Thymus (tissue), 14 donors: ENCODE measurements around the gene SPATA24. TPM values are rescaled to one million over a fixed set of nuclear protein-coding genes. Genes with fewer than 3 reads are reported as not detected.
"Not testable (repeated sequence)": the region's sequence is repeated elsewhere in the genome, so short reads cannot be mapped to it uniquely, and the experiment has no call there.

Experiments used
- DNase-seq, 9 donors: peaks; one replicate each; pipeline ENCODE4 v3.0.0-alpha.2; 2013; ENCODE audit warnings: low spot score in 9 of 9, low read depth in 6 of 9, missing footprints in 1 of 9
- H3K27ac ChIP-seq, 2 donors: one replicate each; pipeline ENCODE4 v1.5.1; 2013; ENCODE audit warnings: control low read depth in 1 of 2, low read depth in 1 of 2, low read length in 1 of 2, mild to moderate bottlenecking in 1 of 2, moderate library complexity in 1 of 2
- H3K27me3 ChIP-seq, 2 donors: one replicate each; pipeline ENCODE4 v1.5.1; 2013; ENCODE audit warnings: low read length in 1 of 2; ENCODE audit not compliant: control insufficient read depth in 2 of 2, insufficient read depth in 1 of 2
- H3K36me3 ChIP-seq, 2 donors: one replicate each; pipeline ENCODE4 v1.5.1; 2013; ENCODE audit warnings: low read length in 1 of 2, mild to moderate bottlenecking in 1 of 2, moderate library complexity in 1 of 2; ENCODE audit not compliant: control insufficient read depth in 2 of 2, insufficient read depth in 2 of 2
- H3K4me1 ChIP-seq, 2 donors: one replicate each; pipeline ENCODE4 v1.5.1; 2013; ENCODE audit warnings: low read length in 2 of 2; ENCODE audit not compliant: control insufficient read depth in 2 of 2, insufficient read depth in 2 of 2
- H3K4me3 ChIP-seq, 2 donors: one replicate each; pipeline ENCODE4 v1.5.1; 2013; ENCODE audit warnings: low read length in 2 of 2, control low read depth in 1 of 2, mild to moderate bottlenecking in 1 of 2
- H3K9me3 ChIP-seq, 2 donors: one replicate each; pipeline ENCODE4 v1.5.1; 2013; ENCODE audit warnings: low read length in 1 of 2, mild to moderate bottlenecking in 1 of 2; ENCODE audit not compliant: control insufficient read depth in 2 of 2, insufficient read depth in 1 of 2
- WGBS: extraction: QIAGEN DNeasy Blood & Tissue Kit; methylation state at CpG from one replicate; pipeline ENCODE4 v1.1.7; 2013; 5-methylcytosine and 5-hydroxymethylcytosine counted together
- long read RNA-seq, 10 donors: transcript quantifications; one replicate each; lab custom pipeline, GENCODE V29; 2026
- polyA plus RNA-seq: library from polyadenylated mRNA; stranded (reverse); fragments of 200-250 nt; gene quantifications from one replicate; pipeline ENCODE4 v1.2.3, GENCODE V29; 2013
- total RNA-seq: library from RNA; stranded (reverse); fragments of 120-200 nt; gene quantifications from one replicate; pipeline ENCODE4 v1.2.4, GENCODE V29; 2013
- donor health status: healthy.

SPATA24 gene, protein sequence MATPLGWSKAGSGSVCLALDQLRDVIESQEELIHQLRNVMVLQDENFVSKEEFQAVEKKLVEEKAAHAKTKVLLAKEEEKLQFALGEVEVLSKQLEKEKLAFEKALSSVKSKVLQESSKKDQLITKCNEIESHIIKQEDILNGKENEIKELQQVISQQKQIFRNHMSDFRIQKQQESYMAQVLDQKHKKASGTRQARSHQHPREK
- total RNA-seq (5.8 TPM), polyA plus RNA-seq (6.6 TPM)
- long read RNA-seq, donor 1, partial matches to known transcripts, result 0 of 1 reads
- long read RNA-seq, donor 1, other reads (novel, unspliced or antisense), result 0 of 1 reads
- long read RNA-seq, donor 2, result 0 reads
- long read RNA-seq, donor 3, partial matches to known transcripts, result 0 of 1 reads
- long read RNA-seq, donor 3, other reads (novel, unspliced or antisense), result 0 of 1 reads
- long read RNA-seq, donor 4, result 0 reads
- long read RNA-seq, donor 5, partial matches to known transcripts, result 0 of 4 reads
- long read RNA-seq, donor 5, other reads (novel, unspliced or antisense), result 0 of 4 reads
- long read RNA-seq, donor 6, partial matches to known transcripts, result 0 of 1 reads
- long read RNA-seq, donor 6, other reads (novel, unspliced or antisense), result 0 of 1 reads
- long read RNA-seq, donor 7, partial matches to known transcripts, result 0 of 1 reads
- long read RNA-seq, donor 7, other reads (novel, unspliced or antisense), result 0 of 1 reads
- long read RNA-seq, donor 8, result 0 reads
- long read RNA-seq, donor 9, result 0 reads
- long read RNA-seq, donor 10, partial matches to known transcripts, result 0 of 2 reads
- long read RNA-seq, donor 10, other reads (novel, unspliced or antisense), result 0 of 2 reads

- Histone ChIP-seq H3K4me3 (peak within 1 kb of the TSS; percentile 67 to 69), H3K4me1 (peaks cover 13 to 19% of the 10 kb centered on the region in 2 donors), H3K36me3 (no peaks in the 10 kb centered on the region), H3K27ac (peak within 1 kb of the TSS; percentile 98 to 99), H3K27me3 (no peaks in the 10 kb centered on the region), H3K9me3 (peaks cover 0 to 4% of the 10 kb centered on the region in 2 donors)
- DNase-seq, result peak; percentile 89 to 99 (median 97)
- WGBS, result 1% methylated on average over 41 of the region's 41 CpGs
These were observed at the start of gene SPATA24 for GRCh38 chr5:139403787-139404483. Gene SPATA24 (minus strand): TSS chr5:139404089. CDS start chr5:139404060, 29 bp downstream.

- Histone ChIP-seq H3K27ac (no peak overlapping the region), H3K9me3 (no peaks in the 10 kb centered on the region), H3K4me3 (no peak overlapping the region), H3K36me3 (peaks cover 0 to 3% of the 10 kb centered on the region in 2 donors), H3K4me1 (peaks cover 0 to 11% of the 10 kb centered on the region in 2 donors), H3K27me3 (no peaks in the 10 kb centered on the region)
- WGBS, result 79% methylated on average over 3 of the region's 3 CpGs
- no peak for DNase-seq
These were observed 48.2 kb upstream of the SPATA24 start for GRCh38 chr5:139451878-139452660.

GRCh38 chr5:139451176-139451575 is 47.3 kb upstream of the SPATA24 start:
- WGBS, result 89% methylated on average over 2 of the region's 2 CpGs
- no peak for DNase-seq
- H3K27me3 ChIP-seq, result no peaks in the 10 kb centered on the region
- H3K4me1 ChIP-seq, result peaks cover 0 to 8% of the 10 kb centered on the region in 2 donors
- no peaks in the 10 kb centered on the region for H3K9me3 ChIP-seq
- no peak overlapping the region for H3K27ac ChIP-seq
- no peak overlapping the region for H3K4me3 ChIP-seq
- peaks cover 0 to 3% of the 10 kb centered on the region in 2 donors for H3K36me3 ChIP-seq

- 97% methylated on average over 5 of the region's 5 CpGs for WGBS
- no peaks in the 10 kb centered on the region for H3K27me3 ChIP-seq
These were observed 43.3 kb upstream of the SPATA24 start for GRCh38 chr5:139446956-139447779.

DNA sequence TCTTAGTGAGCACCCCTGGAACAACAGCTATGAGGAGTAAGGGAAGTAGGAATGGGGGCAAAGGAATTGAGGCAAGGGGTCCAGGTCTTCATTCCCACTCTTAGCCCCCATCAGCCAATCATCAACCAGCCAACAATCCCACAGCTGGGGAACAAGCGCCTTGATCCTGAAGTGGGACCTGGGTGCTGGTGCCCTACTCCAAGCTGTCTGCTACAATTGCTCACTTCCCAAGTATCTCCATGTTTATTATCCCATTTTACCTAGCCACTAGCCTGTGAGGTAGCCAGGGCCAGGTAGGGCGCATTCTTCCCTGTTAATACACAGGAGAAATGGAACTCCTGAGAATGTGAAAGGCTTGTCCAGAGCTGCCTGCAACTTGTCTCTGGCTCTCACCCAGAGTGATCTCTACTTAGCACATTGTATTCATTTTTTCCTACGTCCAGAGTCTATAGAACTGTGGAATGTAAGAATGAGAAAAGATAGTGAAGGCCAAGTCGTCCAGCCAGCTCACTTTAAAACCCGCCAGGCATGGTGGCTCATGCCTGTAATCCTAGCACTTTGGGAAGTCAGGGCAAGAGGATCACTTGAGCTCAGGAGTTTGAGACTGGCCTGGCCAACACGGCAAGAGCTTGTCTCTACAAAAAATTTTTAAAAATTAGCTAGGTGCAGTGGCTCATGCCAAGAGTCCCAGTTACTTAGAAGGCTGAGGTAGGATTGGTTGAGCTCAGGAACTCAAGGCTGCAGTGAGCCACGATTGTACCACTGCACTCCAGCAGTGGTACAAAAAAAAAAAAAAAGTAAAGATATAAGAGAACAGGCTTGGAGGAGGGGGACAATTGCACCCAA is 41.7 kb upstream of the SPATA24 start:
- Histone ChIP-seq H3K27ac (peak overlapping the region in 1 of 2 donors; percentile 65), H3K27me3 (no peaks in the 10 kb centered on the region), H3K4me3 (no peak overlapping the region), H3K4me1 (peaks cover 8 to 23% of the 10 kb centered on the region in 2 donors), H3K9me3 (no peaks in the 10 kb centered on the region), H3K36me3 (no peaks in the 10 kb centered on the region)
- DNase-seq, result no peak
- 86% methylated on average over 7 of the region's 7 CpGs for WGBS

More at GRCh38 chr5:139446956-139447779, 43.3 kb upstream of the SPATA24 start:
- H3K9me3 ChIP-seq, result no peaks in the 10 kb centered on the region
- no peak for DNase-seq
- H3K4me1 ChIP-seq, result peaks cover 8 to 23% of the 10 kb centered on the region in 2 donors
- peaks cover 0 to 3% of the 10 kb centered on the region in 2 donors for H3K36me3 ChIP-seq
- no peak overlapping the region for H3K4me3 ChIP-seq
- peak overlapping the region in 1 of 2 donors; percentile 20 for H3K27ac ChIP-seq

GRCh38 chr5:139443831-139444453 is 40.1 kb upstream of the SPATA24 start:
- 59% methylated on average over 4 of the region's 4 CpGs for WGBS
- H3K27me3 ChIP-seq, result no peaks in the 10 kb centered on the region
- no peaks in the 10 kb centered on the region for H3K9me3 ChIP-seq
- no peaks in the 10 kb centered on the region for H3K36me3 ChIP-seq
- H3K4me1 ChIP-seq, result peaks cover 12 to 30% of the 10 kb centered on the region in 2 donors
- peak overlapping the region; percentile 31 to 55 for H3K27ac ChIP-seq
- H3K4me3 ChIP-seq, result no peak overlapping the region
- DNase-seq, result peak in 2 of 9 donors; percentile 15 to 61

- H3K9me3 ChIP-seq, H3K27ac ChIP-seq, H3K36me3 ChIP-seq, DNase-seq, H3K4me3 ChIP-seq, H3K27me3 ChIP-seq: not testable (repeated sequence)
- WGBS, result 97% methylated on average over 17 of the region's 17 CpGs
- H3K4me1 ChIP-seq, result peaks cover 16 to 28% of the 10 kb centered on the region in 2 donors
These were observed 36.5 kb upstream of the SPATA24 start for GRCh38 chr5:139440416-139440815.
